Aorta (tissue), 4 donors: Measurements from ENCODE around the gene GH2. TPM values are rescaled to one million over a fixed set of nuclear protein-coding genes. Genes with fewer than 3 reads are reported as not detected.

ENCODE experiments used
- polyA plus RNA-seq, 2 donors: library from polyadenylated mRNA; stranded (reverse); fragments of 200-250 nt; gene quantifications; one replicate each; pipeline ENCODE4 v1.2.3, GENCODE V29; 2013
- total RNA-seq, 2 donors: library from RNA; stranded (reverse); fragmentation: NEBNext Ultra II Directional; extraction: Animal tissue kit (Norgen Biotek cat#: 25700); gene quantifications; one replicate each; pipeline ENCODE4 v1.2.1, GENCODE V29; 2021
- donor health status: healthy with polysubstance abuse.
- donor health status: Bipolar disorder and iron deficiency.
- donor health status: DM: no; HTN: no; CAD: no.
- donor health status: DM: yes; HTN: yes; CAD: no.

Gene GH2
- total and polyA plus RNA-seq, 4 donors: not detected

Other genes with a start within 250 kb of the GH2 start
- 10 to 100 TPM; 15.6 to 23.1 TPM for gene LIMD2, start 181.8 kb downstream of the GH2 start, total RNA-seq
- gene LIMD2, start 181.8 kb downstream of the GH2 start, polyA plus RNA-seq: 10 to 100 TPM; 20.8 to 23.1 TPM
- 10 to 100 TPM; 39.0 to 63.8 TPM for gene STRADA, start 140.1 kb downstream of the GH2 start, total RNA-seq
- 10 to 100 TPM; 10.8 to 43.0 TPM for gene STRADA, start 140.1 kb downstream of the GH2 start, polyA plus RNA-seq
- 10 to 100 TPM; 62.7 to 65.8 TPM for gene CCDC47, start 108.3 kb downstream of the GH2 start, total RNA-seq
- gene CCDC47, start 108.3 kb downstream of the GH2 start, polyA plus RNA-seq: 10 to 100 TPM; 27.9 to 35.2 TPM
- 100 to 1,000 TPM; 120 to 136 TPM for gene DDX42, start 107.8 kb downstream of the GH2 start, total RNA-seq
- gene DDX42, start 107.8 kb downstream of the GH2 start, polyA plus RNA-seq: 10 to 100 TPM; 63.7 to 89.3 TPM
- 10 to 100 TPM; 81.1 to 92.9 TPM for gene PSMC5, start 54.5 kb downstream of the GH2 start, total RNA-seq
- 100 to 1,000 TPM; 144 to 208 TPM for gene PSMC5, start 54.5 kb downstream of the GH2 start, polyA plus RNA-seq
- 10 to 100 TPM; 29.4 to 38.1 TPM for gene FTSJ3, start 54.3 kb downstream of the GH2 start, total RNA-seq
- gene FTSJ3, start 54.3 kb downstream of the GH2 start, polyA plus RNA-seq: 10 to 100 TPM; 10.0 to 30.0 TPM
- 10 to 100 TPM; 43.0 to 69.7 TPM for gene SMARCD2, start 39.3 kb downstream of the GH2 start, total RNA-seq
- 10 to 100 TPM; 37.9 to 61.5 TPM for gene SMARCD2, start 39.3 kb downstream of the GH2 start, polyA plus RNA-seq
- not detected for gene CSH2, start 8.3 kb downstream of the GH2 start, total RNA-seq
- not detected for gene CSH2, start 8.3 kb downstream of the GH2 start, polyA plus RNA-seq
- not detected for gene CSH1, start 14.6 kb upstream of the GH2 start, total RNA-seq
- not detected for gene CSH1, start 14.6 kb upstream of the GH2 start, polyA plus RNA-seq
- gene CSHL1, start 29.3 kb upstream of the GH2 start, total RNA-seq: not detected
- not detected for gene CSHL1, start 29.3 kb upstream of the GH2 start, polyA plus RNA-seq
- not detected for gene GH1, start 36.9 kb upstream of the GH2 start, total RNA-seq
- not detected for gene GH1, start 36.9 kb upstream of the GH2 start, polyA plus RNA-seq
- gene CD79B, start 50.4 kb upstream of the GH2 start, total RNA-seq: 1 to 10 TPM; 5.1 to 7.1 TPM
- gene CD79B, start 50.4 kb upstream of the GH2 start, polyA plus RNA-seq: 1 to 10 TPM in 1 of 2 donors, under 1 TPM in 1; 0.50 to 6.7 TPM
- gene SCN4A, start 91.0 kb upstream of the GH2 start, total RNA-seq: 1 to 10 TPM; 1.5 to 3.2 TPM
- gene SCN4A, start 91.0 kb upstream of the GH2 start, polyA plus RNA-seq: under 1 TPM in 1 of 2 donors, not detected in 1; 0.03 TPM
- under 1 TPM; 0.62 to 0.84 TPM for gene PRR29, start 116.4 kb upstream of the GH2 start, total RNA-seq
- gene PRR29, start 116.4 kb upstream of the GH2 start, polyA plus RNA-seq: under 1 TPM in 1 of 2 donors, not detected in 1; 0.10 TPM
- 10 to 100 TPM; 24.9 to 36.0 TPM for gene ICAM2, start 138.7 kb upstream of the GH2 start, total RNA-seq
- 1 to 10 TPM; 3.9 to 9.7 TPM for gene ICAM2, start 138.7 kb upstream of the GH2 start, polyA plus RNA-seq
- 10 to 100 TPM; 17.8 to 31.0 TPM for gene ERN1, start 248.2 kb upstream of the GH2 start, total RNA-seq
- 1 to 10 TPM; 1.0 to 5.2 TPM for gene ERN1, start 248.2 kb upstream of the GH2 start, polyA plus RNA-seq